ENCODE measurements around the gene CCDC157.

CCDC157 gene

DNA sequence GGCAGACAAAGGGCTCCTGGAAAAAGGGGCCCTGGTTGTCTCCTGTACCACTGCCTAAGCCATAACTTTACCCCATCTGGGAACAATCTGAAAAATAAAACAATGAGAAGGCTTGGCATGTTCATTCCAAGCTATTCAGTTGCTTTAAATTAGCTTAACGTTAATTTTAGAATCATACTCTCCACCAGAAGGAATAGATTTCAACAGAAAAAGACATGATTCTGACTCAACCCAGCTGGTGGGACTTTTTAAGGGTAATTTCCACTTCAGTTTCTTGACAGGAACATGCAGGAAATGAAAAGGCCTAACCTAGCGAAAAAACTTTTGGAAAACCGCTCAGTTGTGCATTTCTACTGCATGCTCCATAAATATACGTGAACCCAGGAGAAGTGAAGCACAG is 8.0 kb upstream of the CCDC157 start:
- TF ChIP-seq, protein P1, sequence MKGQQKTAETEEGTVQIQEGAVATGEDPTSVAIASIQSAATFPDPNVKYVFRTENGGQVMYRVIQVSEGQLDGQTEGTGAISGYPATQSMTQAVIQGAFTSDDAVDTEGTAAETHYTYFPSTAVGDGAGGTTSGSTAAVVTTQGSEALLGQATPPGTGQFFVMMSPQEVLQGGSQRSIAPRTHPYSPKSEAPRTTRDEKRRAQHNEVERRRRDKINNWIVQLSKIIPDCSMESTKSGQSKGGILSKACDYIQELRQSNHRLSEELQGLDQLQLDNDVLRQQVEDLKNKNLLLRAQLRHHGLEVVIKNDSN (IDR thresholded peaks at IDR 0.05), result no peak
- TF ChIP-seq NFIC (IDR thresholded peaks at IDR 0.05) (no peak), EGR1 (IDR thresholded peaks at IDR 0.05) (no peak), EP300 (IDR thresholded peaks at IDR 0.05; ENCODE audit: borderline replicate concordance) (no peak), TEAD4 (IDR thresholded peaks at IDR 0.05) (no peak), FOXM1 (IDR thresholded peaks at IDR 0.05; ENCODE audit: borderline replicate concordance, low read depth) (no peak), YY1 (IDR thresholded peaks at IDR 0.05; ENCODE audit: low read depth) (no peak), ZBTB7A (IDR thresholded peaks at IDR 0.05; ENCODE audit: low read depth) (no peak), CEBPB (IDR thresholded peaks at IDR 0.05) (no peak), TAF1 (IDR thresholded peaks at IDR 0.05; ENCODE audit: low read depth) (no peak)
- TF ChIP-seq, protein P2, sequence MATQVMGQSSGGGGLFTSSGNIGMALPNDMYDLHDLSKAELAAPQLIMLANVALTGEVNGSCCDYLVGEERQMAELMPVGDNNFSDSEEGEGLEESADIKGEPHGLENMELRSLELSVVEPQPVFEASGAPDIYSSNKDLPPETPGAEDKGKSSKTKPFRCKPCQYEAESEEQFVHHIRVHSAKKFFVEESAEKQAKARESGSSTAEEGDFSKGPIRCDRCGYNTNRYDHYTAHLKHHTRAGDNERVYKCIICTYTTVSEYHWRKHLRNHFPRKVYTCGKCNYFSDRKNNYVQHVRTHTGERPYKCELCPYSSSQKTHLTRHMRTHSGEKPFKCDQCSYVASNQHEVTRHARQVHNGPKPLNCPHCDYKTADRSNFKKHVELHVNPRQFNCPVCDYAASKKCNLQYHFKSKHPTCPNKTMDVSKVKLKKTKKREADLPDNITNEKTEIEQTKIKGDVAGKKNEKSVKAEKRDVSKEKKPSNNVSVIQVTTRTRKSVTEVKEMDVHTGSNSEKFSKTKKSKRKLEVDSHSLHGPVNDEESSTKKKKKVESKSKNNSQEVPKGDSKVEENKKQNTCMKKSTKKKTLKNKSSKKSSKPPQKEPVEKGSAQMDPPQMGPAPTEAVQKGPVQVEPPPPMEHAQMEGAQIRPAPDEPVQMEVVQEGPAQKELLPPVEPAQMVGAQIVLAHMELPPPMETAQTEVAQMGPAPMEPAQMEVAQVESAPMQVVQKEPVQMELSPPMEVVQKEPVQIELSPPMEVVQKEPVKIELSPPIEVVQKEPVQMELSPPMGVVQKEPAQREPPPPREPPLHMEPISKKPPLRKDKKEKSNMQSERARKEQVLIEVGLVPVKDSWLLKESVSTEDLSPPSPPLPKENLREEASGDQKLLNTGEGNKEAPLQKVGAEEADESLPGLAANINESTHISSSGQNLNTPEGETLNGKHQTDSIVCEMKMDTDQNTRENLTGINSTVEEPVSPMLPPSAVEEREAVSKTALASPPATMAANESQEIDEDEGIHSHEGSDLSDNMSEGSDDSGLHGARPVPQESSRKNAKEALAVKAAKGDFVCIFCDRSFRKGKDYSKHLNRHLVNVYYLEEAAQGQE (IDR thresholded peaks at IDR 0.05; ENCODE audit: low read depth), result no peak
- TF ChIP-seq, protein P3, sequence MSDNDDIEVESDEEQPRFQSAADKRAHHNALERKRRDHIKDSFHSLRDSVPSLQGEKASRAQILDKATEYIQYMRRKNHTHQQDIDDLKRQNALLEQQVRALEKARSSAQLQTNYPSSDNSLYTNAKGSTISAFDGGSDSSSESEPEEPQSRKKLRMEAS (IDR thresholded peaks at IDR 0.05), result no peak

DNA sequence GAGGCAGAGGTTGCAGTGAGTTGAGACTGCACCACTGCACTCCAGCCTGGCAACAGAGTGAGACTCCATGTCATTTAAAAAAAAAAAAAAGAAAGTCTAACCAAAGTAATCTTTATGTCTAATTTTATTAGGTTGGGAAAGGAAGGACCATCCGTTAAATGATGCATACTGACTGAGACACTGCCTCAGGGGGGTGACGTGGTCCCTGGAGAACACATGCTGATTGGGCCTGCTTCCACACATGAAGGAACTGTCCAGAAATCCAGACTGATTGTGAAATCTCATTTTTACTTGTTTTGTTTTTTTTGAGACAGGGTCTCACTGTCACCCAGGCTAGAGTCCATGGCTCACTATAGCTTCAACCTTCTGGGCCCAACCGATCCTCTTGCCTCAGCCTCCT is 5.6 kb upstream of the CCDC157 start:
- TF ChIP-seq CREB1 (IDR thresholded peaks at IDR 0.05; ENCODE audit: low read depth) (no peak), NFIC (IDR thresholded peaks at IDR 0.05) (no peak), ZBTB7A (IDR thresholded peaks at IDR 0.05; ENCODE audit: low read depth) (no peak), FOXM1 (IDR thresholded peaks at IDR 0.05; ENCODE audit: borderline replicate concordance, low read depth) (no peak), EGR1 (IDR thresholded peaks at IDR 0.05) (no peak), YY1 (IDR thresholded peaks at IDR 0.05; ENCODE audit: low read depth) (no peak)
- TF ChIP-seq, protein P3 (IDR thresholded peaks at IDR 0.05), result no peak

DNA sequence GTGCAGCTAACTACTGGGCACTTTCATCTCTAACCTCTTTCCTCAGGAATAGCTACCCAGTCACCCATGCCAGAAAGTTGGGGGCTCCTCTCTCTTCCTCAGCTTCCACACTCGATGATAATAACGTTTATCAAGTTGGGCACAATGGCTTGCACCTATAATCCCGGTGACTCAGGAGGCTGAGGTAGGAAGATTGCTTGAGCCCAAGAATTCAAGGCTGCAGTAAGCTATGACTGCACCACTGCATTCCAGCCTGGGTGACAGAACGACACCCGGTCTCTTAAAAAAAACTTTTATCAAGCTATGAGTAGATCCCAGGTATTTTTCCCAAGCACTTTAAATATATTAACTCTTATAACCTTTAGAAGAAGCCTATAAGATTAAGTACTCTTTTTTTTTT is 2.2 kb upstream of the CCDC157 start:
- TF ChIP-seq, protein P1 (IDR thresholded peaks at IDR 0.05), result no peak
- TF ChIP-seq TCF12 (IDR thresholded peaks at IDR 0.05; ENCODE audit: low read depth) (no peak), FOXM1 (IDR thresholded peaks at IDR 0.05; ENCODE audit: borderline replicate concordance, low read depth) (no peak), TEAD4 (IDR thresholded peaks at IDR 0.05) (no peak), CREB1 (IDR thresholded peaks at IDR 0.05; ENCODE audit: low read depth) (no peak), EGR1 (IDR thresholded peaks at IDR 0.05) (no peak)

DNA sequence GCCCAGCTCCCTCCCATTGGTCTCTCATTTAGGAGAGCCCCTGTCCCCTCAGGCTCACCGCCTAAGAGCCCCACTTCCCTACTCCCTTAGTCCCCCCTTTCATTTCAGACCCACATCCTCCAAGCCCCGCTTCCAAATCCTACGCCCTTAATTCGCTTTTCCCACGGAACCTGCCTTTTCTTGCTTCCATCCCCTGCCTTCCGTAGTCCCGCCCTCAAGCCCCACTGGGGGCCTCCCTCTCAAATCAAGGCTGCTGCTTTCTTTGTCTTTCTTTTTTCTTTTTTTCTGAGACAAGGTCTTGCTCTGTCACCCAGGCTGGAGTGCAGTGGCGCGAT is 396 bp downstream of the CCDC157 start:
- no peak for TF ChIP-seq CEBPB (IDR thresholded peaks at IDR 0.05)
- no peak for TF ChIP-seq EGR1 (IDR thresholded peaks at IDR 0.05)
- TF ChIP-seq, protein P1 (IDR thresholded peaks at IDR 0.05), result no peak
- TF ChIP-seq, protein P3 (IDR thresholded peaks at IDR 0.05), result no peak
- TF ChIP-seq CREB1 (IDR thresholded peaks at IDR 0.05; ENCODE audit: low read depth), result no peak
- no peak for TF ChIP-seq TCF12 (IDR thresholded peaks at IDR 0.05; ENCODE audit: low read depth)
- TF ChIP-seq TAF1 (IDR thresholded peaks at IDR 0.05; ENCODE audit: low read depth), result no peak
- TF ChIP-seq RAD21 (IDR thresholded peaks at IDR 0.05; ENCODE audit: low read depth), result no peak

DNA sequence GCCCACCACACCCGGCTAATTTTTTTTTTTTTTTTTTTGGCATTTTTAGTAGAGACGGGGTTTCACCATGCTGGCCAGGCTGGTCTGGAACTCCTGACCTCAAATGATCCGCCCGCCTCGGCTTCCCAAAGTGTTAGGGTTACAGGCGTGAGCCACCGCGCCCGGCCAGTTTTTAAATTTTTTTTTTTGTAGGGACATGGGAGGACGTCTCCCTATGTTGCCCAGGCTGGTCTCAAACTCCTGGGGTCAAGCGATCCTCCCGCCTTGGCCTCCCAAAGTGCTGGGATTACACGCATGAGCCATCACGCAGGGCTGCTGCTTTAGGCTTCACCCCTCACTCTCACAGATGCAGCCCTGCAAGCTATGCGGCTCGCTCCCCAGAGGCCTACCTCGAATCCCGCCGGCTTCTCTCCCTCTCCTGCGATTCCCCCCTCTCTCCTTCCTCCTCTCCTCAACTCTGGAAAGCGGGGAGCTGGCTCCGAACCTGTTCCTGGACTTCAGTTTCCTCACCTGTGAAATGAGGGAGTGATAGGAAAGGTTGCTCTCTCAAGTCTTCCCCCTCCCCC is 926 bp downstream of the CCDC157 start:
- TF ChIP-seq, protein P3 (IDR thresholded peaks at IDR 0.05), result no peak
- TF ChIP-seq TEAD4 (IDR thresholded peaks at IDR 0.05) (no peak), ZBTB7A (IDR thresholded peaks at IDR 0.05; ENCODE audit: low read depth) (no peak), FOXM1 (IDR thresholded peaks at IDR 0.05; ENCODE audit: borderline replicate concordance, low read depth) (no peak), CREB1 (IDR thresholded peaks at IDR 0.05; ENCODE audit: low read depth) (no peak), EP300 (IDR thresholded peaks at IDR 0.05; ENCODE audit: borderline replicate concordance) (no peak), TCF12 (IDR thresholded peaks at IDR 0.05; ENCODE audit: low read depth) (no peak), RAD21 (IDR thresholded peaks at IDR 0.05; ENCODE audit: low read depth) (no peak), NFIC (IDR thresholded peaks at IDR 0.05) (no peak)
- TF ChIP-seq, protein P2 (IDR thresholded peaks at IDR 0.05; ENCODE audit: low read depth), result no peak
